Measurements from ENCODE around the gene MED22. TPM values are rescaled to one million over a fixed set of nuclear protein-coding genes. Genes with fewer than 3 reads are reported as not detected.
"Not testable (repeated sequence)": the region's sequence is repeated elsewhere in the genome, so short reads cannot be mapped to it uniquely, and the experiment has no call there.

MED22 gene
- total RNA-seq, 1 experiment from 2014 or later, result 26.2 TPM

DNA sequence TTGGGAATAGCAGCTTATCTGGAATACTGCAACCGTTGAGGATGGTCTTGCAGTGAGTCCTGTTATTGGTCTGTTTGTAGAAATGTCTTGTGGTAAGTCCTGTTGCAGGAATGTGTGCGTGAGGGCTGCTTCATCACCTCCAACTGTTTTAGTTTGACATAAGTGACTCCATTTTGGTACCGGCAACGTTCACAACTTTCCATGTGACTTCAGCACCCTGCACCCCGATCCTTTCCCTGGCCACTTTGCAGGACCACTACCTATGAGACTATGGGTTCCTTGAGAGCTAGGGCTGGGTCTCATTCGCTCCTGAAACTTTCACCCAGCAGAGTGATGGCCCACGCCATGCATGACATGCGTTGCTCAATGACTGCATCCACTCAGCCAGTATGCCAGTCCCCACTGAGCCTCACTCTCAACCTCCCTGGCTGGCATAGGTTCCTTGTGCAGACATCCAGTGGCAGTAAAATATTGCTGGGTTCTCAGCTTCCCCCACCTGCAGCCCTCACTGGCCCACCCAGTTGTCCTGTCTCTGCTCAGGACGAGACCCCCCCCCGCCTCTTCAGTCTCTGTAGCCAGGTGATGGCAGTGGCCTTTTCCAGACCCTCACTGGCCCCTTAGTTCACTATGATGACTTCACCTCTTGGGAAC is 20.0 kb downstream of the MED22 start:
- H3K36me3 ChIP-seq (ENCODE audit: control insufficient read depth, insufficient read depth, low read length), result no peaks in the 10 kb centered on the region; the same call in 1 of the 2 replicates
- no peaks in the 10 kb centered on the region; the same call in 1 of the 2 replicates for H3K4me1 ChIP-seq (ENCODE audit: control insufficient read depth, insufficient read depth, low read length)
- no peaks in the 10 kb centered on the region for H3K9me3 ChIP-seq (ENCODE audit: control insufficient read depth, insufficient read depth, low read depth, low read length)
- in situ Hi-C loops (cut with HindIII; ENCODE audit: low pct_unique_long_range_greater_than_20kb, low sequenced_read_pairs), result no loop called here
- no peak overlapping the region for H3K27ac ChIP-seq (ENCODE audit: low read length)
- ATAC-seq (no peak), DNase-seq (ENCODE audit: low read depth, low spot score) (no peak)
- CTCF ChIA-PET, result no interaction called here
- POLR2A ChIA-PET, result no interaction called here
- H3K4me3 ChIP-seq (ENCODE audit: low read depth in 2 of 2, low read length in 2 of 2), result no peak overlapping the region
- no TSS peak for BruUV-seq (replicated peaks)
- no peaks in the 10 kb centered on the region for H3K27me3 ChIP-seq (ENCODE audit: control insufficient read depth, insufficient read depth, low read length)
- TF ChIP-seq SIN3A (IDR thresholded peaks at IDR 0.05; ENCODE audit: borderline replicate concordance, insufficient read depth, low read depth, low read length), result no peak
- no peak for TF ChIP-seq TCF7L2 (IDR thresholded peaks at IDR 0.05; ENCODE audit: low read depth, low read length)
- TF ChIP-seq, protein P1, sequence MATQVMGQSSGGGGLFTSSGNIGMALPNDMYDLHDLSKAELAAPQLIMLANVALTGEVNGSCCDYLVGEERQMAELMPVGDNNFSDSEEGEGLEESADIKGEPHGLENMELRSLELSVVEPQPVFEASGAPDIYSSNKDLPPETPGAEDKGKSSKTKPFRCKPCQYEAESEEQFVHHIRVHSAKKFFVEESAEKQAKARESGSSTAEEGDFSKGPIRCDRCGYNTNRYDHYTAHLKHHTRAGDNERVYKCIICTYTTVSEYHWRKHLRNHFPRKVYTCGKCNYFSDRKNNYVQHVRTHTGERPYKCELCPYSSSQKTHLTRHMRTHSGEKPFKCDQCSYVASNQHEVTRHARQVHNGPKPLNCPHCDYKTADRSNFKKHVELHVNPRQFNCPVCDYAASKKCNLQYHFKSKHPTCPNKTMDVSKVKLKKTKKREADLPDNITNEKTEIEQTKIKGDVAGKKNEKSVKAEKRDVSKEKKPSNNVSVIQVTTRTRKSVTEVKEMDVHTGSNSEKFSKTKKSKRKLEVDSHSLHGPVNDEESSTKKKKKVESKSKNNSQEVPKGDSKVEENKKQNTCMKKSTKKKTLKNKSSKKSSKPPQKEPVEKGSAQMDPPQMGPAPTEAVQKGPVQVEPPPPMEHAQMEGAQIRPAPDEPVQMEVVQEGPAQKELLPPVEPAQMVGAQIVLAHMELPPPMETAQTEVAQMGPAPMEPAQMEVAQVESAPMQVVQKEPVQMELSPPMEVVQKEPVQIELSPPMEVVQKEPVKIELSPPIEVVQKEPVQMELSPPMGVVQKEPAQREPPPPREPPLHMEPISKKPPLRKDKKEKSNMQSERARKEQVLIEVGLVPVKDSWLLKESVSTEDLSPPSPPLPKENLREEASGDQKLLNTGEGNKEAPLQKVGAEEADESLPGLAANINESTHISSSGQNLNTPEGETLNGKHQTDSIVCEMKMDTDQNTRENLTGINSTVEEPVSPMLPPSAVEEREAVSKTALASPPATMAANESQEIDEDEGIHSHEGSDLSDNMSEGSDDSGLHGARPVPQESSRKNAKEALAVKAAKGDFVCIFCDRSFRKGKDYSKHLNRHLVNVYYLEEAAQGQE (IDR thresholded peaks at IDR 0.05; ENCODE audit: insufficient read depth in 1 of 2, low read depth in 2 of 2, low read length in 1 of 2), result no peak
- TF ChIP-seq, protein P2, sequence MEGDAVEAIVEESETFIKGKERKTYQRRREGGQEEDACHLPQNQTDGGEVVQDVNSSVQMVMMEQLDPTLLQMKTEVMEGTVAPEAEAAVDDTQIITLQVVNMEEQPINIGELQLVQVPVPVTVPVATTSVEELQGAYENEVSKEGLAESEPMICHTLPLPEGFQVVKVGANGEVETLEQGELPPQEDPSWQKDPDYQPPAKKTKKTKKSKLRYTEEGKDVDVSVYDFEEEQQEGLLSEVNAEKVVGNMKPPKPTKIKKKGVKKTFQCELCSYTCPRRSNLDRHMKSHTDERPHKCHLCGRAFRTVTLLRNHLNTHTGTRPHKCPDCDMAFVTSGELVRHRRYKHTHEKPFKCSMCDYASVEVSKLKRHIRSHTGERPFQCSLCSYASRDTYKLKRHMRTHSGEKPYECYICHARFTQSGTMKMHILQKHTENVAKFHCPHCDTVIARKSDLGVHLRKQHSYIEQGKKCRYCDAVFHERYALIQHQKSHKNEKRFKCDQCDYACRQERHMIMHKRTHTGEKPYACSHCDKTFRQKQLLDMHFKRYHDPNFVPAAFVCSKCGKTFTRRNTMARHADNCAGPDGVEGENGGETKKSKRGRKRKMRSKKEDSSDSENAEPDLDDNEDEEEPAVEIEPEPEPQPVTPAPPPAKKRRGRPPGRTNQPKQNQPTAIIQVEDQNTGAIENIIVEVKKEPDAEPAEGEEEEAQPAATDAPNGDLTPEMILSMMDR (IDR thresholded peaks at IDR 0.05), result no peak
- TF ChIP-seq POLR2AphosphoS5 (IDR thresholded peaks at IDR 0.05; ENCODE audit: low read depth, low read length), result no peak
- intact Hi-C loops (cut with micrococcal nuclease; ENCODE audit: unreplicated experiment), result loop anchor here (2.0 kb wide), 1 partner anchor 141 kb away; no protein-coding TSS in a partner anchor

DNA sequence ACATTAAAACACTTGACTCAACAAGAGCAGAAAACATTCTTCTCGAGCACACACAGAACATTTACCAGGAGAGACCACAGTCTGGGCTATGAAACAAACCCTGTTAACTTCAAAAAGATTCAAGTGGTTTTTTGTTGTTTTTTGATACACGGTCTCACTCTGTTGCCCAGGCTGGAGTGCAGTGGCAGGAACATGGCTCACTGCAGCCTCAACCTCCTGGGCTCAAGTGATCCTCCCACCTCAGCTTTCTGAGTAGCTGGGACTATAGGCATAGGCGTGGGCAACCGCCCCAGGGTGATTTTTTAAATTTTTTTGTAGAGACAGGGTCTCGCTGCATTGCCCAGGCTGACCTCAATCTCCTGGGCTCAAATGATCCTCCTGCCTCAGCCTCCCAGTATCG is 20.9 kb downstream of the MED22 start:
- DNase-seq (ENCODE audit: low read depth, low spot score); BruUV-seq (replicated peaks); H3K4me1 ChIP-seq (ENCODE audit: control insufficient read depth, insufficient read depth, low read length); in situ Hi-C loops (cut with HindIII; ENCODE audit: low pct_unique_long_range_greater_than_20kb, low sequenced_read_pairs); H3K36me3 ChIP-seq (ENCODE audit: control insufficient read depth, insufficient read depth, low read length); POLR2A ChIA-PET; ATAC-seq; H3K27ac ChIP-seq (ENCODE audit: low read length); CTCF ChIA-PET; intact Hi-C loops (cut with micrococcal nuclease; ENCODE audit: unreplicated experiment); H3K27me3 ChIP-seq (ENCODE audit: control insufficient read depth, insufficient read depth, low read length); H3K9me3 ChIP-seq (ENCODE audit: control insufficient read depth, insufficient read depth, low read depth, low read length); H3K4me3 ChIP-seq (ENCODE audit: low read depth in 2 of 2, low read length in 2 of 2): not testable (repeated sequence)

DNA sequence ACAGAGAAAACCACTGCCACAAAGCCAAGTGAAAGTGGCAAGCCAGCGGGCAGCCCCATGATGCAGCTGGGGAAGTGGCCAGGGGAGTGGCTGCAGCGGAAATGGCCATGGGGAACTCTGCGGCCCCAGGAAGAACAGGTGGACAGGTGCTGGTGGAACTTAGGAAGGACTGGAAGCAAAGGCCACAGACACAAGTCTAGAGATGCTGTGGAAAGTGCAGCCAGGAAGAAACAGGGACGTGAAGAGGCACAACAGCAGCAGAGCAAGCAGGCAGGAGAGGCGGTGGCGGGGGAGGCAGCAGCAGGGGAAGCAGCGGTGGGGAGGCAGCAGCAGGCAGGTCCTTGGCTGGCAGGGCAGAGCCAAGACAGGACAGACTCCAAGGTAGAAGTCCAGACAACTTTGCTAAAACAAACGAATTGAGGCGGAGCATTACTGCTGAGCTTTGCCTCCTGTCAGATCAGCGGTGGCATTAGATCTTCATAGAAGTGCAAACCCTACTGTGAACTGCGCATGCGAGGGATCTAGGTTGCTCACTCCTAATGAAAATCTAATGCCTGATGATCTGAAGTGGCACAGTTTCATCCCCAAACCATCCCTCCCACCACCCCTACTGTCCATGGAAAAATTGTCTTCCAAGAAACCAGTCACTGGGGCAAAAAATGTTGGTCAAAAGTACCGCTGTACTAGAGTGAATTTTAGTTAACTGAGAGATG is 23.8 kb downstream of the MED22 start:
- no peak for DNase-seq (ENCODE audit: low read depth, low spot score)
- H3K27me3 ChIP-seq (ENCODE audit: control insufficient read depth, insufficient read depth, low read length), result no peaks in the 10 kb centered on the region
- intact Hi-C loops (cut with micrococcal nuclease; ENCODE audit: unreplicated experiment) (no loop called here), in situ Hi-C loops (cut with HindIII; ENCODE audit: low pct_unique_long_range_greater_than_20kb, low sequenced_read_pairs) (no loop called here)
- CTCF ChIA-PET, result no interaction called here
- ATAC-seq, result no peak
- POLR2A ChIA-PET, result no interaction called here
- H3K27ac ChIP-seq (ENCODE audit: low read length), result no peak overlapping the region
- H3K4me1 ChIP-seq (ENCODE audit: control insufficient read depth, insufficient read depth, low read length), result no peaks in the 10 kb centered on the region
- H3K36me3 ChIP-seq (ENCODE audit: control insufficient read depth, insufficient read depth, low read length), result no peaks in the 10 kb centered on the region
- TF ChIP-seq TCF7L2 (IDR thresholded peaks at IDR 0.05; ENCODE audit: low read depth, low read length) (no peak), POLR2AphosphoS5 (IDR thresholded peaks at IDR 0.05; ENCODE audit: low read depth, low read length) (no peak), SIN3A (IDR thresholded peaks at IDR 0.05; ENCODE audit: borderline replicate concordance, insufficient read depth, low read depth, low read length) (no peak)
- TF ChIP-seq, protein P1 (IDR thresholded peaks at IDR 0.05; ENCODE audit: insufficient read depth in 1 of 2, low read depth in 2 of 2, low read length in 1 of 2), result no peak
- TF ChIP-seq, protein P2 (IDR thresholded peaks at IDR 0.05), result no peak
- no peaks in the 10 kb centered on the region for H3K9me3 ChIP-seq (ENCODE audit: control insufficient read depth, insufficient read depth, low read depth, low read length)
- no peak overlapping the region for H3K4me3 ChIP-seq (ENCODE audit: low read depth in 2 of 2, low read length in 2 of 2)
- BruUV-seq (replicated peaks), result no TSS peak
